Stimulated activated CD8-positive, alpha-beta memory T cell treated with anti-CD3 and anti-CD28 coated beads, Interleukin-12 subunit alpha, Interleukin-12 subunit beta, amount 100 ng/mL, for 1 hour (primary cell): ENCODE measurements around the gene RERE.

ENCODE experiments used
- DNase-seq: peaks from one replicate; pipeline ENCODE4 v3.0.0-alpha.2; 2020; ENCODE audit warnings: low read depth

The RERE gene

DNA sequence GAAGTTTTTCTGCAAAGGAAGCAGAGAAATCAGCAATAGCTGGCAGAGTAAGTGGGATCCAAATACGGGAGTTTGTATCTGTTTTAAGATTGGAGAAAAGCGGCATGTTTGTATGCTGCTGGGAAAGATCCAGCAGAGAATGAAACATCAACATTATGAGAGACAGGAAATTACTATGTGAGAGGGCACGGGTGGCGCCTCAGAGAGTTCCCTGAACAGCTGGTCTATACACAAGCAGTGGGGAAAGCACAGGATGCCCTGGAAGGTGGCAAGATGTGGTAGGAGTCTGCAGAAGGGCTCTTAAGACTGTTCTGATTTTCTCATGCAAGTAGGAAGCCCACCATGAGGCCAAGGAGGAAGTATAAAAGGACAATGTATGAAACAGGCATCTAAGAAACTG, 130.4 kb downstream of the RERE start:
- no peak for DNase-seq

DNA sequence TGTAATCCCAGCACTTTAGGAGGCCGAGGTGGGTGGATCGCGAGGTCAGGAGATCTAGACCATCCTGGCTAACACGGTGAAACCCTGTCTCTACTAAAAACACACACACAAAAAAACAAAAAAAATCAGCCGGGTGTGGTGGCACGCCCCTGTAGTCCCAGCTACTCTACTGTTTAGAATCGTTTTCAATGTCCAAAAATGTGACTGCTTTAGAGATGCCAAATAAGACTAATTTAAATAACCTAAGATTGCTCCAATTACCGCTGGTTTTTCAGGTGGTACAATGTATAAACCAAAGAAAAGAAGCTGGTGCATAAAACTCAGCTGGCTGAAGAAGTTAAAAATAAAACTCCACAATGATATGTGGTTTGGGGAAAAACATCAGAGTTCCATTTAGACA, 132.0 kb downstream of the RERE start:
- DNase-seq, result no peak

DNA sequence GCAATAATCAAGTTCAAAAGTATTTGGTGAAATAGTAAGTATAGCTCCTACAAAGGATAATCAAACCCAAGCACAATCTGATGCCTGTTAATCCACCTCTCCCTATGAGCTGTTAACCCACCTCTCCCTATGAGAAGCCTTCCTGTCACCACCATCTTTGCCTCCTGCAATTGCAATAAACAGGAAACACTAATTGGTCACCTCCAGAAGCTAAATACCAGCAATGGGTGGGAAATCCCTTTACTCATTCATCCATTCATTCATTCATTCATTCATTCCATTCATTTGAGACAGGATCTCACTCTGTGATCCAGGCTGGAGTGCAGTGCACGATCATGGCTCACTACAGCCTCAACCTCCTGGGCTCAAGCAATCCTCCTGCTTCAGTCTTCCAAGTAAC, 132.8 kb downstream of the RERE start:
- no peak for DNase-seq

DNA sequence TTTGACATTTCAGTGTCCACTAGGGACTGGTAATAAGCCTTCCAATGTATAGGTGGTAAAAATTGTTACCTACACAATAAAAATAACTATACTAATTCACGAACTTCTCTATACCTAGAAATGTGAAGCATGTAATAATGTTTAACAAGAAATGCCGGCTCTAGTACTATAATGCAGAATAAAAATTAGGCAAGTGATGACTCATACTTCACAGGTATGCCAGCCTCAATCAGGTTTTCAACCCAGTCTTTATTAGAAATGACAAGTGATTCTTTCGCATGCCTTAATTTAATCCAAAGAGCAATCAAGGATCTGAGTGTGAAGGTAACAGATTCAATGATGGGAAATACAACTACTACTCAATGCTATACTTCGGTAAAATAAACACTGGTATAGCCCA, 134.9 kb downstream of the RERE start:
- no peak for DNase-seq

DNA sequence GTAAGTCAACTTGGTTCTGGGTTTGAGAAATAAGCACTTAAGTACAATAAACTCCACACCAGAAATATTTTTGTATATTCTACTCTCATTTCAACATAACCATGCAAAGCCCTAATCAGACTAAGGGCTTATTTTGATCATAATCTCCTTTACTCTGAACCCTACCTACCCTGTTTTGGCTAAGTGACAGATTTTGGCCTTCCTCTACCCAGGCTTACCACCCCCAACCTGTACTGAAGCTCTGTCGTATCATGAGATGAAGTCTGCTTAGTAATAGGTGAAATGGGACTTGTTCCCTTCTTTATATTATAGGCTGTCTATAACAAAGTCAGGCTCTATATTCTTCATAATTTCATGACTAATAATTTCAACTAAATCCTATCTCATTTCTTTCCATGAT, 135.5 kb downstream of the RERE start:
- no peak for DNase-seq

DNA sequence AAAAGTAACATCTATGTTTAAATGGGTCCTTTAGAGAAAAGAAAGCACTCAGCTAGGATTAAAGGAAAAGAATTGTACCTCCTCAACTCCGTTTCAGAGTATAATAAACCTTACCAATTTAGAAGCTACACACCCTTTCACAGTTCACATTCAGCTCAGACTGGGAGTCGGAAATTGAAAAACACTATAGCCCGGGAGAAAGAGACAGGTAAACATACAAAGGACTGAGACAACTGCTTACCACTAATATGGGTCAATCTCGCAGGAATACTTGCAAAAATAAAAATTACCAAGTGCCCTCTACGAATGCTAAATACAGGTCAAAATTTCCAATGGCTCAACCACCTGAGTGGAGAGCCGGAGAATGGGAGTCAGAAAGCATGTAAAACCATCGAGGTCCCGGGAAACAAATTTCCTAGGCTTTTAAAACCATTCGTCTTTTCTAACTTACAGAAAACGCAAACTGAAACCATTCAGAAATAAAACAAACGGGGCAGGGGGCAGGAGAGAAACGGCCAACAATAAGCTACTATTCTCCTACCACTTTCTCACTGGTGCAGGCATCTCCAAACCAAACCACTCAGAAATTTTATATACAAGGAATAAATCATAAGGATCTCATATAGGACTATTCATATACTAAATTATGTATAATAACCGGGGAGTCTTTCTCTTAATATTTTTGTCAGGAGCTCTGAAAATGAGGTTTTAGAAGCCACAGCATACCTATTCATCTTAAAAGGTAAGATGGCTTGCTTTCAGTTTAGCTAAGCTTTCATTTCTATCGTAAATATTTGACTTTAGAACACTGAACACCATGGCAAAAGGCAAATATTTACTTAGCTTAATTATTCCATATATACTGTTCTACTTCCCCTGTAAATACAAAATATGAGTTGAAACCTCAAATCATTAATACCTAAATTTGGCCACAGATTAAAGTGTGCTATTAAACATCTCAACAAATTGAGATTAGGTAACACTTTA, 136.5 kb downstream of the RERE start:
- DNase-seq, result no peak

DNA sequence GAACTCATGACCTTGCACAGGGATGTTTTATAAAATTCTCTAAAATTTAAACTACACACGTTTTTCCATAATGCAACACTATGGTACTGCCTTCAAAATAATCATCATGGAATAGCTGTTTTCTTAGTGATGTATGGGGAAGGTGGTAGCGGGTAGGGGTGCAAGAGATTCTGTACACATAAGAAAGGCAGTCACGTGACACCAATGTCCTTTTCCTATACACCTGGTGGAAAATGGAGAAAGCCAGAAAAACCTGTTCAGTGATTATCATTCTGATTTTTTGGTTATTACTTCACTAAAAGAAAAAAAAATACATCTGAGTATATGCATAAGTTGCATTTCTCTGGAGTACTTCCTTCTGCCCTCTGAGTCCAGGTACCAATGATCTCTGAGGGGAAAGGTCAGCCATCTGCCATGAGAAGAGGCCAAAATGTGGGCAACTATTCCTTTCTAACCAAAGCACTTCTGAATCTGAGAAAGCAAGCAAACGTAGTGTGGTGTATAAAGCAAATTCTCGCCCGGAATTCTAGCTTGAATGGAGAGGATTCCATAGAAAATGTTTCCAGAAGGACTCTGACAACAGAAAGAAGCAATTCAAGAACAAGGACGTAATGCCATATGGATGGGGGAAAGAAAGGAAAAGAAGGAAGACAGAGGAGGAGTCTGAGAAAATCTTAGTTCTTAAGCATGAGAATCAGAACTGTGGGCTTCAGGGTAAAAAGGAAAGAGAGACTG, 137.3 kb downstream of the RERE start:
- no peak for DNase-seq

DNA sequence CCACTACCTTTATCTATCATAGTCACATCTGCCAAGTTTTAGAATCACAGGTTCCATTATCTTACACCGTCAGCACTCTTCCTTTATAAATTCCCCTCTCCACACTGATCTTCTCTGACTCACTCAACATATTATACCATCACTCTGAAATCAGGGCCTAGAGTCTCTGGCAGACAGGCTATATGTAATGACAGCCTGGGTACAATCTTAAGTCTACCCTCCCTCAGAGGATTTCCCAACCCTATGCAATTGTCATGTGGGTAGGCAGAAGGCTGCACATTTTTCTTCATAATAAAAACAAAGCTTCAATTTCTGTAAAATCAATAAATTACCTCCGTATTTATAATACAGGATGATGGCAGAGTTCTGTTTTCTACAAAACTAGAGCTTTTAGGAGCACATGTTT, 138.0 kb downstream of the RERE start:
- DNase-seq, result no peak

DNA sequence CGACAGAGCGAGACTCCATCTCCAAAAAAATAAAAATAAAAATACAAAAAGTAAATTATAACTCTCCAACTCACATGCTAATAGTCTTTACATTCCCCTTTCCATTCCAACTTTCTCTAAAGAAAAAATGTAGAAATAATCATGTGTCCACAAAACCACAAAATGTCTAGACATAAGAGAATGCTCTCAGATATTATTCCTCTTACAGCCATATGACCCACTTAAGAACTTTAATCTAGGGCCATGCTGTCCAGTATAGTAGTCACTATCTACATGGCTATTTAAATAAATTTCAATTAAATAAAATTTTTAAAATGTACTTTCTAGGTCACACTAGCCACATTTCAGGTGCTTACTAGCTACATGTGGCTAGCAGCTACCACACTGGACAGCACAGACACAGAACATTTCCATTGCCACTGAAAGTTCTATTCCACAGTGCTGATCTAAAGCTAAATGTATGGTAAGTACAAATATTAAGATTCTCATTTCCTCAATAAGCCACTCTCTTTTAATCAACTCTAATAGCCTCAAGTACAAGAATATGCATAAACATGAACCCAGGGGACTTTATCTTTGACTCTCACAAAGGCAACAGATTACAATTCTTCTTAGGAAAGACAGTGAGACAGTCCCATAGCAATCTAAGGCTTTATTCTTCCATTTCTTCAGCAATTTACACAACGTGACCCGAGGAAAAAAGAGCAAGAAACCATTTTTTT, 138.6 kb downstream of the RERE start:
- no peak for DNase-seq

DNA sequence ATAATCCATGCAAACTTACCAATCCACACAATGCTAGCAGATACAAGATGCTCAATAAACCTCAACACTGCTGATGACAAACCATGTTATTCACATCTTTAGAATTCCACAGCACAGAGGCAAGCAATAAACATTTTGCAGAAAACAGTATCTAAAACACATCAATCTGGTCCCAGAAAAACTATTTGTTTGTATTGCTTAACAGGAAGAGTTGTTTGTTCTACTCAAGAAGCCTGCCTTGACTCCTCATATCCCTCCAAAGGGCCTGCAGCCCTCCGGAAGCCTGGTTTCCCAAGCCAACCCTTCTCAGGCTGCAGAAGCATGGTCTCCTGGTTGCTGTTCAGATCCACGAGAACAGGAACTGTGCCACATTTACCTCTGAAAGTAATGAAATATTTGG, 139.7 kb downstream of the RERE start:
- no peak for DNase-seq

DNA sequence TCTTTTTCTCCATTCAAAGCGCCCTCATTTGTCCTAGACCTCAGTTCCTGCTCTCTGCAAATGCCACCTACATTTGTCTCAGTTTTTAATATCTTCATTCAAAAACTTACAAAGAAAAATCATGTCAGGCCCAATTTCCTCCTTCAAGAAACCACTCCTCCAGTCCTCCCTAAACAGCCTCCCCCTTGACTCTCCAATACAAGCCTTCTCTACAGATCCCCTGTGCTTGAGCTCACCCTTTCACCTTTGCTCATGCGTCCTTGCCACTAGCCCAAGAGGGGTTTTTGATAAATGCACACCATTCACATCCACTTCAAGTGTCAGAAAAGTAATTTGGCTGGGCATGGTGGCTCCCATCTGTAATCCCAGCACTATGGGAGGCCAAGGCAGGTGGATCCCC, 140.6 kb downstream of the RERE start:
- no peak for DNase-seq

DNA sequence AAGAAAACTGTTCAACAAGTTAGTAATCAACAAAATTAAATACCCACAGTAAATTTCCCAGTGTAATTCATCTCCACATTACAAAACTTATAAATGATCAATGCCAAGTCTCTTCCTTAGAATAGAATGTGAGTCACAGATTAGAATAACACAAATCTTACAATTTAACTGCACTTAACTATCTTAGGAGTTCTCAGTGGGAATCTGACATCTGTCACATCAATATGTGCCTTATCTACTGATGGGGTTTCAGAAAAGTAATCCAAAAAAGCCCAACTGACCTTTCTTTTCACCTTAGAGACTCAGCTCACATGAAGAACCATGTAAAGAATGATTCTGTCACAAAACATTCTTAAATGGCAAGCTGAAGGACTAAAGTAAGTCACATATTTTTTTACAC, 141.4 kb downstream of the RERE start:
- no peak for DNase-seq

DNA sequence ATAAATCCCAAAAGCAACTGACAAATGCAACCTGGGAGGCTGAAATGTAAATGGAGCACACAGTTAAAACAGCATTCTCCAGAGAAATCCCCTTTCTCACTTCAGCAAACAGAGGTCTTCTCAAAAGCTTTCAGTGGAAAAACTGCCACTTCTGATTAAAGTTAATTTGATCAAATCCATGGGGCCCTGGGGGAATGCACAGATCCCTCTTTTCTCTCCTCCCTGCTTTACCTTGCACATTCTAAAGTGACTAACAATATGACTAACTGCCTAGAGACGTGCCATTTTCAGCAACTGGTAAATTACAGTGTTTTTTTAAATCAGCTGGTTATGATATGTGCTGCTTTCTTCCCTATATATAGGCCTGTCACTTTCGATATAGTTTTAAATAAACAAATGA, 142.5 kb downstream of the RERE start:
- DNase-seq, result no peak

DNA sequence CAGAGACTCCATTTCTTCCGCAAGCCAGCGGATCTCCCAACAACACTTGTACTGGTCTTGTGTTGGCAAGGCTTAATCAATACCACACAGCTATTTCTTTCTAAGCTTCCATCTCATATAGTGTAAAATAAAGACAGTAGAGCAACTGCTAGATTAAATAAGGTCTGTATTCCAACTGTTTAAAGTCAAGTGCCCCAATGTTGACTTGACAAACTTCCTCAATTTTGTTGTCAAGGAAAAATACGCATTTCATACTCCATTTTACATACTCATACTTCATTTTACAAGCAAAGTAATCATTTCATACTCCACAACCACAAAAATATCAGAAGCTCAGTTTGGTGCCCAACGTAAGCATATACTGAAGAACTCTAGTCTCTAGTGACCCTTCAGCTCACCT, 143.0 kb downstream of the RERE start:
- DNase-seq, result no peak

DNA sequence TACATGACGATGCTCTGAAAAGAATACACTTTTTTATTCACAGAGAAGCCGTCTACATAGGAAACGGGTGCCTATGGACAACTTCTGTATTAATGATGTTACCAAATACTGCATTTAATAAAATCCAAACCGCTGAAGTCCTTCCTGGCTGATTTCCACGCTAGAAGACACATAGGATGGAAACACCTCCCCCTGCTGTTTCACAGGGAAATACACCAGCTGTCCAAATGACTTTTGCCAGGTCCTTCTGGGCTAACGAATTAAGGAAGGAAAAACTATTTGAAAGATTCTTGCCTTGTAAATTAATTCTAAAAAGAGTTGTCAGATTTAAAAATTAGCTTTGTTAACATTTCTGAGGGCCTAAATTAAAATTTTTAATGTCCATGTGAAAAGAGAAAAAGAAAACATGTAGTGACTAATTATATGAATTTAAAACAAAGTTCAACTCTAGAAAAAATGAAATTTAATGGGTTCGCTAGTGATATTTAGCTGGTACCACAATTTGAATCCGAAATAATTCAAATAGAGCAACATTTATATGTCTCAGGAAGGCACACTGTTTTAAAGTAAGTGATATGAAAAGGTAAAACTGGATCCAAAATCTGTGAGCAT, 146.0 kb downstream of the RERE start:
- no peak for DNase-seq

DNA sequence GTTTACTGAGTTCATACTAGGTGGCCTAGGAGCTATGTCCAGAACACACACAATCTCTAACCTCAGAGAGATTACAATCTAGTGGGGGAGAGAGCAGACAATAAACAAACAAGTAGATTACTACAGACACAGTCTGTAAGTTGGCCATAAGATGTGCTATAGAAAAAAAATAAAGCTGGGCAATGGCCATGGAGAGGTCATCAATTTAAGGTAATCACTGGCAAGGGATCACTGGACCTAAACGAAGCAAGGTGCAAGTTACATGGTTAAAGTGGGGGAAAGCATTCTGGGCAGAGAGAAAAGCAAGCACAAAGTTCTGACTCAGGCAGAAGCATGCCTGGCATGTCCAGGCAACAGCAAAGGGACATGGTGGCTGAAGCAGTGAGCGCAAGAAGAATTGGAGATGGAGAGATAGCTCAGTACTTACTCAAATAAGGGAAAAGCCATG, 147.0 kb downstream of the RERE start:
- DNase-seq, result no peak

DNA sequence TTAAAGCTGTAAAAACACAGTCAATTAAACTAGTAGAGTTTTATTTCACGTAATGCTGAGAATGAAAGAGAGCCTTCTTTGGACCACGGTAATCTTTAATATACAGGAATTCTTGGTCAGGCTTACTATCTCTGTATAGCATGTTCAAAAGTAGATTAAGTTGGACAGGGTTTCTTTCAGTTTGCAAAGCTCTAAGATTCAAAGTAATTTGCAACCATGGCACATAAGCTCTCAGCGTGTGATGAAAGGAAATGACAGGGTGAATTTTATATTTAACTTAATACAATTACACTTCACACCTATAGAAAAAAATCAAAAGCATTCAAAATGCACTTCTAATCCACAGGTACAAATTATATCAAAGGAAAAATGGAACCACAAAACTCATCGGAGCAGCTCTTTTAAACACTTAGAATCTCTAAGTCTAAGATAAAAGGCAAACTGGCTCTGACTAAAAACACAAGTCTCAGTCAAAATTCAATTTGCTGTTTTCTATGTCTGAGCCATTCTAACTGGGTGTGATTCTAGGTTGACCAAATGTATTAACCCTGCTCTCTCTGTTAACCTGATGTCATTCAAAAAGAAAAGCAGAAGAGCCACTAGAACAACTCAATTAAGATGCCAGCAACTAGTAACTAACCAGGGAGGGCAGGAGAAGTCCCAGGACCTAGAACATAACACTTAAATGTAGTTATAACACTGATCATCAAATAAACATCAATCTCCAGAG, 147.7 kb downstream of the RERE start:
- no peak for DNase-seq

DNA sequence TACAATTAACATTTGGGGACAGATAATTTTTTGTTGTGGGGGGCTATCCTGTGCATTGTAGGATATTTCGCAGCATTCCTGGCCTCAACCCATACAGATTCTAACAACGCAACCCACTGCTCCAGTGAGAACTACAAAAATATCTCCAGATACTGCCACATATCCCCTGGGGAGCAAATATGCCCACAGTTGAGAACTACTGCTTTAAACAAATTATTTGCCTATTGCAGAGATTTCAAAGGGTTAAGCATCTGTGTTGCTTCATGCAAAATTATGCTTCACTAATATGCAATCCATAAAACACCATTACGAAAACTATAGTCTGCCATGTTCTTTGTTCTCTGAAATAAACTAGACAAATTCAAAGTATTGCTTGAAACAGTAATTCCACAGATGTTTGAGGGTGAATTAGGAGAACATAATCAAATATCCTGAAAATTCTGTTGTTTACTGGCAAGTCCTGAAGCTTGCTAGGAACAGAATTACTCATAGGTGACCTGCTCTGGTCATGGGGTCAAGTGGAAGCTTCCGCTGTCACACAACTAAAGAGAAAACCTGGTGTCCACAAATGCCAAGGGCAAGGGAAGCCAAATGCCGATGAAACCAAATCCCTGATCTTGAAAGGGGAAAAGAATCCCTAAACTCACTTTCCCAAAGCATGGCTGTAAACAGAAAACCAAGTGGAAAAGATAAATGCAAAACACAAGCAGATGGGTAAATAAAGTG, 149.4 kb downstream of the RERE start:
- no peak for DNase-seq

DNA sequence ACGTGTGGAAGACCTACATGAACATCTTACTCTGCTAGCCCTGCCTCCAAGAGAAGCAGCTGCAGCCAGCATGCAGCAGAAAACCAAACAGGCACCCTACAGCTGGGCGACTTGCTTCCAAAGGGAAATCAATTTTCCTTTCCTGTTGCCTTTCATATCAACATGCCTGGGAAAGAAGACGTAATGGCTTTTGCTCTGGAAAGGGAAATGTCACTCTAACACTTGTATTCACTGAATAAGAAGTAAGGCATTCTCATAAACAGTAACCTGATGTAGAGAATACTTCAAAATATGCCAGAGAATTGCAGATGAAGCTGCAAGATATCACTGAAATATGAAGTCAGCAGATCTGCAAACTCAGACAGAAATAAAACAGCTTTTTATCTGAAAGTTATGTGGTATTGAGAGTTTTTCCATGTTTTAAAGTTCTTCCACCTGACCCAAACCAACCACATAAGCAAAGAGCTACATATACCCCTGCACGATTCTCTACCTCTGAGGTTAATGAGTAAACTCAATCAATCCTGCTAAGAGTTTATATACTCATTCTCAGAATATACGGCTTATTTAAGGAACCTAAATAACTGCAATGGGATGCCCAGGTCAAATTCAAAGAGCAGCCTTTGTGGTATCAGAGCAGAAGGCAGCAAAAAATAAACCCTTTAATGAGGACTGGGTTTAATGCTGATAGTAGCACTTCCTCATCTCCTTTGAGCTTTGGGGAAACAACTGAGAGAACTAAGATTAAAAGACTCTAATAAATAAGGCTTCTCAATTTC, 150.9 kb downstream of the RERE start:
- no peak for DNase-seq

DNA sequence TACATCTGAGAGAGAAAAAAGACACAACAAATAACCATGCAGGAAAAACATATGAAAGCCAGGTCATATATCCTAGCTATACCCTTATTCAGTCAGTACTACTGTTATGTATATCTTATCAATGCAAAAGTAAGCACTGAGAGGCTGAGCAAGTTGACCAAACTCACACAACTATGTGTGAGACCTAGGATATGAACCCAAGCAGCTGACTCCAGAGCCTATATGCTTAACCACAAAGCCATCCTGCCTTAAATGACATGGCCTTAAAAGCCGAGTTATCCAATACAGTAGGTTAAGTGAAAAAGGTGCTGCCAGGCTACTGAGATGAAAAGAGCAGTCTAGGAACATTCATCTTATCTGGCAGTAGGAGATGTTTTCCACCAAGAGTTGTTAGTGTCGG, 151.6 kb downstream of the RERE start:
- no peak for DNase-seq
